Posterior cingulate gyrus (tissue), 11 donors: ENCODE data around the gene DAB1.
"Not testable (repeated sequence)": the region's sequence is repeated elsewhere in the genome, so short reads cannot be mapped to it uniquely, and the experiment has no call there.

Experiments used
- DNase-seq, 10 donors: peaks; one replicate each; pipeline versions ENCODE4 v3.0.0 to v3.0.0-alpha.2; 2020 to 2021; ENCODE audit warnings: mixed read lengths in 3 of 10
- intact Hi-C: fragments of 100-400 bp; cut with DNase I; formaldehyde crosslinking; loops from one replicate; pipeline ENCODE4 v1.15.1; 2023

Gene DAB1

DNA sequence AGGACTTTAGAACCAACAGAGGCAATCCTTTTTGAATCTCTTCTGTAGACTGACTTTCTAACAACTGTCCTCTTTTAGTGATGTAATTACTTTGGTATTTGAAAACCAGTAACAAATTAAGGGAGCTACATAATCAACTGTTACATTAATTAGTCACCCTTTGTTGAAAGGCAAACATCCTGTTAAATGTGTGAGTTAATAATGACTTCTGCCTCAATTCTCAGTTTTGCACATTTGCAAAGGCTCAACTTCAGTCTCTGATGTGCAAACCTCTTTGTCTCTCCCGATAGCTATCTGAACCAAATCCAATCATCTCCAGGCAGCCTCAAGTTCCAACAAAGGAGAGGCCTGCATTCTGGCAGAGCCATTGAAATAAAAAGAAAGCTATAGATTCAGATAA is 322.7 kb downstream of the DAB1 start:
- intact Hi-C loops: no loop called here
- DNase-seq: no peak

- intact Hi-C loops: no loop called here
- DNase-seq: no peak
Observed at GRCh38 chr1:57094749-57095148, 329.1 kb downstream of the DAB1 start.

GRCh38 chr1:57093122-57093521 is 330.7 kb downstream of the DAB1 start:
- intact Hi-C loops: no loop called here
- no peak for DNase-seq

- no peak for DNase-seq
- intact Hi-C loops: no loop called here
Observed at GRCh38 chr1:57091642-57092041, 332.2 kb downstream of the DAB1 start.

DNA sequence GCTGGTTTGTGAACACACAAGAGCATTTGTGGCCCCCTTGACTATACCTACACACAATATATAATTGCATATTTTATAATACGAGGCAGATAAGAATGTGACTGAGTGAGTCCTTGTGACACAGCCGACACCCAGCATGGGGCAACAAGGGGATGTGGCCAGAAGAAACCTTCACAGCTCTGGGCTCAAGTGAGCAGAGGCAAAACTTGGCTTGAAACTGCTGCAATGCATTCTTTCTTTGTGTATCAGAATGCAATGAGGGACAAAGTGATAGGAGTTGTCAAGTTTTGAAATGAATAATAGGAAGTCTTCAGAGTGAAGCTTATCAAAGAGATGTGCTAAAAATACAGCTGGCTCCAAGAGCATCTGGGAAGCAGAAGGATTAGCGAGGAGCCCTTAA is 334.0 kb downstream of the DAB1 start:
- DNase-seq: no peak
- intact Hi-C loops: no loop called here

DNA sequence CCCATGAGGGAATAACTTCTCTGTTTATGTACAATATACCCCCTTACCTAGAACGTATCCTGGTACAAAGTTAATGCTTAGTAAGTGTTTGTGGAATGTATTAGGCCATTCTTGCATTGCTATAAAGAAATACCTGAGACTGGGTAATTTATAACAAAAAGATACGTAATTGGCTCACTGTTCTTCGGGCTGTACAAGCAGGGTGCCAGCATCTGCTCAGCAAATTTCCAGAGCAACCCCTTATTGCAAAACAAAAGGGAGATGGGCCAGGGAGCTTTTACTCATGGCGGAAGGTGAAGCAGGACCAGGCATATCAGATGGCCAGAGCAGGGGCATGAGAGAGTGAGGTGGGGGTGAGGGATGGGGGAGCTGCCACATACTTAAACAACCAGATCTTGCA is 334.6 kb downstream of the DAB1 start:
- no peak for DNase-seq
- intact Hi-C loops: no loop called here

DNA sequence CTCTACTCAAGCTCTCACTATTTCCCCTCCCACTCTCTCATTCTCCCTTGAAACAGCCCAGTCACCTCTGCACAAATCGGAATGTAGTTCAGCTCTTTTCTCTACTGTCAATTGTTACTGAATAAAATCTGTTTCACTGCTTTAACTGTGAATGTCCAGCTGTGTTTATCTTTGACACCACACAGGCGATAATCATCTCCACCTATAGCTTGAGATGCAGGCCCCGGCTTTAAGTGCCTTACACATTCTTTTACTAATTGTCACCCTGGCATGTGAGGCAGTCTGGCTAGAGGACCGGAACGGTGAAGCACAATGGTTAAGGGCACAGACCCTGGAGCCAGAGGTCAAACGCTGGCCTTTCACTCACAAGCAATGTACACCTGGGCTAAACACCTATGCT is 335.2 kb downstream of the DAB1 start:
- intact Hi-C loops: no loop called here

GRCh38 chr1:57087660-57088059 is 336.2 kb downstream of the DAB1 start:
- intact Hi-C loops, DNase-seq: not testable (repeated sequence)

More for the DNA sequence above, 335.2 kb downstream of the DAB1 start:
- no peak for DNase-seq

- intact Hi-C loops: no loop called here
- no peak for DNase-seq
Observed at GRCh38 chr1:57086154-57086553, 337.7 kb downstream of the DAB1 start.

- intact Hi-C loops: no loop called here
- no peak for DNase-seq
Observed at GRCh38 chr1:57084701-57085100, 339.2 kb downstream of the DAB1 start.

DNA sequence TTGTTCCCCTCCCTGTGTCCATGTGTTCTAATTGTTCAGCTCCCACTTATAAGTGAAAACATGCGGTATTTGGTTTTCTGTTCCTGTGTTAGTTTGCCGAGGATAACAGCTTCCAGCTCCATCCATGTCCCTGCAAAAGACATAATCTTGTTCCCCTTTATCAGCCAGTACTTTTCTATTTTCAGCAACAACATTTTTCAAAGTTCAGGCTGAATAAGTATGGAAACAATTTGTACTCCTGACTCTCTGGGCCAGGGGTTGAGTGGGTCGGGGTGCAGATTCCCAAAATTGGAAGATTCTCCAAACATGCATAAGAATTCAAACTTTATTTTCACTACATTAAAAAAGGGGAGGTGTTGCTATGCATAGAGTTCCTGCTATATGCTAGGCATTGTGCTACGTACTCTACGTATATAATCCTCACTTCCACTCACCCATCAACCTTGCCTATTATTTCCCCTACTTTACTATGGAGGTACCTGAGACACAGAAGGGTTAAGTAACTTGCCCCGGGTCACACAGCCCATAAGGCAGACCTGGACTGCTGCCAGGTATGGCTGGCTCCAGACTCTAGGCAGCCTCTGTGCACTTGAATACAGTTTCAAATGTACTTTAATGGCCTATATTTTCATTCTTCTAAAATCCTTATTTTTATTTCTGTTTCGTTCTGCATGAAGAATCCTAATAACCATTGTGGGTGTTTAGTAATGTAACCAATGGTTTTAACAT is 341.0 kb downstream of the DAB1 start:
- intact Hi-C loops: no loop called here
- DNase-seq: no peak

GRCh38 chr1:57079454-57080157 is 344.3 kb downstream of the DAB1 start:
- intact Hi-C loops: no loop called here

GRCh38 chr1:57072401-57073110 is 351.3 kb downstream of the DAB1 start:
- DNase-seq: no peak

More at GRCh38 chr1:57079454-57080157, 344.3 kb downstream of the DAB1 start:
- DNase-seq: no peak

DNA sequence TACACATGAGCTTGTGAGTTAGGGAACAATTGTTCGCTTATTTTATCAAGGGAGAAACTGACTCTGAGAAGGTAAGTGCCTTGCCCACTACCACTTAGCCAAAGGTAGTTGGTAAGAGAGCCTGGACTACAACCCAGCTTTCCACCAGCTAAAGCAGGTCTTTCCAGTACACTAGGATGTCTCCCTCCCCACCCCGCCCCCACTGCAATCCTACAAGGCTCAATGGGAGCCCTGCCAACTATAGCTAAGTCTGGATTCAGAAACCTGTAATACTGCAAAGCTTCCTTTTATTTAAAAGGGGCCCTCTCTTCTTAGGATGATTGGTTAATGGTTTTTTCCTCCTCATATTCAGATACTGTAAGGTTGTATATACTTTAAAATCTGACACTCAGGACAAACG is 356.0 kb downstream of the DAB1 start:
- no peak for DNase-seq
- intact Hi-C loops: no loop called here

More at GRCh38 chr1:57072401-57073110, 351.3 kb downstream of the DAB1 start:
- intact Hi-C loops: no loop called here

DNA sequence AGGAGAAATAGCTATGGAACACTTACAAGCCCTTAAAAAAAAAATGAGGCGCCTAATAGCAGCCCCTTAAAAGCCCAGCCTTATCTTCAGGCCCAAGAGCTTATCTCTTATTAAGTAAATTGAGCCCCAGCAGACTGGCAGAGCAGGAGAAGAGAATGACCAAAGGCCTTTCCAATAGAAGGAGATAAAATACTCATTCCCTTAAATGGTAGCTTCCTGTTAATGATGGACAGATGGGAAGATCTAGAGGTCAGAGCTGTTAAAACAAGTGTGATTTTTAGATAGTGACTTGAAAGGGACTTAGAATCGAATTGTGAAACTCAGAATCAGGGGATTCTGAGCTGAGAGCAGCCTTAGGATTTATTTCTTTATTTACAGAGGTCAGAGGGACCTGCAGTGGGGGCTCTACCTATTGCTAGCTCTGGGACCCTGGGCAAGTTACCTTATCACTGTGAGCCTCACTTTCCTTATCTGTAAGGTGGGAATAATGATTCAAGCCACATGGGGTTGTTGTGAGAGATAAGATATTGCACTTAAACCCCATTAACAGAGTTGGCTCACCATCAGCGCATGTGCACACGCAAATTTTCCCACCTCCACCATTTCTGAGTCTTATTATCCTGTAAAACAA is 356.8 kb downstream of the DAB1 start:
- intact Hi-C loops: no loop called here
- no peak for DNase-seq

DNA sequence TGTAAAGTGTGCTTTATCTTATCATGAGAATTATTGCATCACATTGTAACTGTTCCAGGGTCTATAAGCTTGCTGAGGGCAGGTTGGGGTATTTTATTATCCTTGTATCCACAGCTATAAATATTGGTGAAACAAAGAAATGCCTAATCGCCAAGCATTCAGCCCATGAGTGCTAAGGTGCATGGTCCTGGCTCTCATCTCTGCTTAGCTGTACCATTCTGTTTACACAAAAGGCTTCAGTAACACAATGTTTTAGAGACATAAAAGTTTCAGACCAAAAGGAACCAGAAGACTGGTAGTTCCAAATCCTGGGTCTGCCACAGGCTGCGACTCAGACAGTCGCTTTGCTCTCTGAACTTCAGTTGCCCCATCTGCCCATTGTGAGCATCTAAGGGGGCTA is 358.4 kb downstream of the DAB1 start:
- intact Hi-C loops: no loop called here
- DNase-seq: no peak

DNA sequence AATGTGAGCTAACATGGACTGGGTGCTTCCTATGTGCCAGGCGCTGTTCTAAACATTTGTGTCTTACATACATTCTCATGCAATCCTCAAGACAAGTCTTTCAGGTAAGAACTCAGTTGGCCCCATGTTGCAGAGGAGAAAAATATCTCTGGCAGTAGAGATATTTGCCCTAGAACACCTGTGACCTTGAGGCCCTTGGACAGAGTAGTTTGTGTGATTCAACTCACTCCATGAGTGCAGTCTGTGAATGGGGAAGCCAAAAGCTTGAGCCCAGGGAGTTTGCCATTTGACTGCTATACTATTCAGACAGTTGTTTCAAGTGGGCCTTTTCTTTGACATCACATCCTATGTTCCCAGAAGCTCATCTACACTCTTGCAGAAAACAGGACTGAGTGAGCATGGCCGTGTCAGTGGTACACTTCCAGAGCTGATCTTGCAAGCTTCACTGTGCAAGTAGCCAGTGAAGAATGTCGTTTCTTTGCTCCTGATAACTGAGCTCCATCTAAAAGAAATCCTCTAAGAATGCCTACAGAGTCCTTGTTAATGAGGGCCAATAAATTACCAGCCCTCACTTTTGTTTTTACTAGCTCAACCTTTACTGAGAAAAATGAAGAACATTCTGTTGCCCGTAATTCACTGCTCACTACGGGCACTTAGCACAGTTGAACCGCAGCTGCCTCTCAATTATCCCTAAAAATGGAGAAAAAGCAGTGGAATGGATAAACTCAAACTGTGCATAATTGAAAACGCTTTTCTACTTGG is 359.3 kb downstream of the DAB1 start:
- intact Hi-C loops: no loop called here
- no peak for DNase-seq

DNA sequence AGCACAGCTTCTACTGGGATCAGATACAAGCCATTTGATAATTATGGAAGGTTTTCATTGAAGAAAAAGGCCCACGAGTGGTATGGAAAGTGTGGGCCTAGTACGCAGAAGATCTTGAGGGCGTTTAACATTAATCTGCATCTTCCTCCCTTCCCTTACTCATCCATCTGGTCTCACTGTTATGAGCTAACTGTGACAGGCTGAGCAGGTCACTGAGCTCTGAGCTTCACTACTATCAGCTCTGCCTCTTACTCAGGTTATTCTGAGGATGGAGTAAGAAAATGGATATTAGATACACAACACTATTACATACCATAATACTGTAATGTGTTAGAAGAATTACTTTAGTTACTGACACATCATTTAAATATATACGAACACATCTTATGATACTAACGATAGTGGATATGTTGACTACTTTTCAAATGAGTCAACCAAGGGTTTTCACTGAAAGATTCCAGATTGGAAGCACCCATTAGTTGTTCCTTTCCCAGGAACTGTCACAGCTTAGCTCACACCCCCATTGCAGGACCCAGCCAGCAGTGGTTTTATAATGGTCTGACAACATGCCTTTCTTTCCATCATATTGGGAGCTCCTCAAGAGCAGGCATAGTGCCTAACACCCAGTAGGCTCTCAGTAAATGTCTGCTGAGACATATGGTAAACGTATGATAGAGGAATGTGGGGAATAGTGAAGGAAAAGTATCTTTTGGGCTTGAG is 360.3 kb downstream of the DAB1 start:
- no peak for DNase-seq
- intact Hi-C loops: no loop called here

GRCh38 chr1:57061369-57061768 is 362.5 kb downstream of the DAB1 start:
- intact Hi-C loops: loop anchor here (1.0 kb wide), 1 partner anchor 229 kb away; no protein-coding TSS in a partner anchor
- DNase-seq: no peak

DNA sequence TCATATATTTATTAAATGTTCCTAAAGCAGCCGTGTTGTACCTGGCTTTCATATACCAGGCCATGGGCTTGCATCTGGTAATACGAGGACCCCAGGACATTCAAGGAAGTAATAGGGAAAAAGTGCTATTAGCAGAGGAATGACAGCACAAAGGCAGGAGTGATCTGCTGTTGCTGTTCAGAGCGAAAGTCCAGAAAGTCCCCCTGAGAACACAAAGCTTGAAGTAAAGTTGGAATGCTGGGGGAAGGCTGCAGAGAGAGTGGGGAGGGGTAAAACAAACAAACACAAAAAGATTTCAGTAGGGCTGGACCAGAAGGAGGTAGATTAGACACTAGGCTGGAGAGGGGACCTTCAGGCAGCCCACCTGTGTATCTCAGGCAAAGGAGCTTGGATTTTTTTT is 363.4 kb downstream of the DAB1 start:
- no peak for DNase-seq
- intact Hi-C loops: no loop called here
